Measurements from ENCODE around the gene SPOCK1. TPM values are rescaled to one million over a fixed set of nuclear protein-coding genes. Genes with fewer than 3 reads are reported as not detected.

The SPOCK1 gene
- total and polyA plus RNA-seq, 9 of the 15 experiments (the other 6 are each of a cell fraction or from before 2014, with no cell fraction given), result 0.01 to 0.35 (median 0.04) TPM; not detected in 6

- in situ Hi-C loops (cut with MboI), result no loop called here
These were observed 28.8 kb downstream of the SPOCK1 start for GRCh38 chr5:137470111-137470920.

GRCh38 chr5:137466889-137467288, 32.2 kb downstream of the SPOCK1 start:
- H2AFZ ChIP-seq (ENCODE audit: low read depth, low read length), result no peak overlapping the region
- ATAC-seq (no peak), FAIRE-seq (no peak), DNase-seq (ENCODE audit: extremely low read depth in 1 of 4, low spot score in 3 of 4) (no peak)
- POLR2A ChIA-PET, result interaction anchor here (1.1 kb wide), 1 partner anchor 11 kb away, joined by 3 read pairs; no protein-coding TSS in a partner anchor
- in situ Hi-C loops (cut with MboI), result no loop called here
- WGBS (ENCODE audit: insufficient coverage, low coverage, missing lambda C conversion rate), result 0% methylated on average over 3 of the region's 3 CpGs
- H3K9me1 ChIP-seq (ENCODE audit: control insufficient read depth, insufficient read depth, low read length), result peaks cover 2% of the 10 kb centered on the region
- intact Hi-C loops (cut with micrococcal nuclease), result no loop called here
- no peak overlapping the region for H3K27ac ChIP-seq (ENCODE audit: extremely low read depth, low read depth, low read length)
- no peak overlapping the region for H3K4me2 ChIP-seq (ENCODE audit: insufficient read depth, low read length)
- no peaks in the 10 kb centered on the region for H3K36me3 ChIP-seq (ENCODE audit: control insufficient read depth, insufficient read depth, low read length)
- BruUV-seq (replicated peaks), result no TSS peak
- H3K4me3 ChIP-seq, result no peak overlapping the region
- CTCF ChIA-PET (ENCODE audit: low intra/inter-chr PET ratio), result no interaction called here
- no peaks in the 10 kb centered on the region for H3K79me2 ChIP-seq (ENCODE audit: control insufficient read depth, insufficient read depth, low read length)
- H4K20me1 ChIP-seq (replicated peaks; ENCODE audit: control insufficient read depth, insufficient read depth, low read length), result no peaks in the 10 kb centered on the region
- H3K9me3 ChIP-seq (replicated peaks; ENCODE audit: control insufficient read depth, insufficient read depth, low read depth, low read length), result no peaks in the 10 kb centered on the region
- H3K4me1 ChIP-seq (replicated peaks in 1 of 2; ENCODE audit: control insufficient read depth in 2 of 2, insufficient read depth in 2 of 2, low read length in 2 of 2), result no peaks in the 10 kb centered on the region
- no peaks in the 10 kb centered on the region for H3K27me3 ChIP-seq (ENCODE audit: control insufficient read depth in 2 of 2, insufficient read depth in 2 of 2, low read length in 2 of 2)
- H3K9ac ChIP-seq (ENCODE audit: insufficient read depth in 1 of 2, low read depth in 2 of 2, low read length in 2 of 2), result no peak overlapping the region
- TF ChIP-seq ZNF398 (CRISPR knock-in tag; IDR thresholded peaks at IDR 0.05), result no peak
- no peak for TF ChIP-seq YBX1 (IDR thresholded peaks at IDR 0.05)
- no peak for TF ChIP-seq TSHZ1 (CRISPR knock-in tag; IDR thresholded peaks at IDR 0.05)
- no peak for TF ChIP-seq ZNF354B (CRISPR knock-in tag; IDR thresholded peaks at IDR 0.05)
- no peak for TF ChIP-seq SNIP1 (IDR thresholded peaks at IDR 0.05; ENCODE audit: low read depth)
- TF ChIP-seq BACH1 (tag; IDR thresholded peaks at IDR 0.05), result no peak

More at GRCh38 chr5:137470111-137470920, 28.8 kb downstream of the SPOCK1 start:
- ATAC-seq (no peak), DNase-seq (ENCODE audit: extremely low read depth in 1 of 4, low spot score in 3 of 4) (no peak), FAIRE-seq (no peak)
- Histone ChIP-seq H3K27me3 (ENCODE audit: control insufficient read depth in 2 of 2, insufficient read depth in 2 of 2, low read length in 2 of 2) (no peaks in the 10 kb centered on the region; a peak in 2 of 5 replicates), H2AFZ (ENCODE audit: low read depth, low read length) (no peak overlapping the region), H3K4me2 (ENCODE audit: insufficient read depth, low read length) (no peak overlapping the region), H3K36me3 (ENCODE audit: control insufficient read depth, insufficient read depth, low read length) (no peaks in the 10 kb centered on the region), H3K9me1 (ENCODE audit: control insufficient read depth, insufficient read depth, low read length) (peaks cover 2% of the 10 kb centered on the region), H3K27ac (ENCODE audit: extremely low read depth, low read depth, low read length) (no peak overlapping the region), H4K20me1 (replicated peaks; ENCODE audit: control insufficient read depth, insufficient read depth, low read length) (no peaks in the 10 kb centered on the region), H3K4me3 (no peak overlapping the region), H3K79me2 (ENCODE audit: control insufficient read depth, insufficient read depth, low read length) (no peaks in the 10 kb centered on the region), H3K9me3 (replicated peaks; ENCODE audit: control insufficient read depth, insufficient read depth, low read depth, low read length) (no peaks in the 10 kb centered on the region), H3K9ac (ENCODE audit: insufficient read depth in 1 of 2, low read depth in 2 of 2, low read length in 2 of 2) (no peak overlapping the region), H3K4me1 (replicated peaks in 1 of 2; ENCODE audit: control insufficient read depth in 2 of 2, insufficient read depth in 2 of 2, low read length in 2 of 2) (no peaks in the 10 kb centered on the region)
- 2% methylated on average over 5 of the region's 5 CpGs for WGBS (ENCODE audit: insufficient coverage, low coverage, missing lambda C conversion rate)
- ChIA-PET CTCF (ENCODE audit: low intra/inter-chr PET ratio) (no interaction called here), POLR2A (no interaction called here)
- intact Hi-C loops (cut with micrococcal nuclease), result no loop called here
- BruUV-seq (replicated peaks), result no TSS peak
- no peak for TF ChIP-seq USF2 (CRISPR knock-in tag; IDR thresholded peaks at IDR 0.05)
- 0 out of 2 replicates have a peak, but pooled peaks have one; percentile 14 for TF ChIP-seq ZNF316 (IDR thresholded peaks at IDR 0.05)
